ENCODE results near the gene IGF1R.

Gene IGF1R

GRCh38 chr15:98651581-98652220, 3.4 kb downstream of the IGF1R start:
- TF ChIP-seq CTCF (IDR thresholded peaks at IDR 0.05; ENCODE audit: control extremely low read depth, extremely low read depth, low read depth, missing control alignments) = no peak
- no peak for DNase-seq (ENCODE audit: extremely low spot score)
- ChIA-PET CTCF (interaction anchor here (0.9 to 1.4 kb wide), 2 partner anchors 8 to 213 kb away, joined by 3 to 4 read pairs; no protein-coding TSS in a partner anchor), POLR2A (no interaction called here)

GRCh38 chr15:98653686-98654085, 5.3 kb downstream of the IGF1R start:
- CTCF ChIA-PET = no interaction called here
- no peak for TF ChIP-seq CTCF (IDR thresholded peaks at IDR 0.05; ENCODE audit: control extremely low read depth, extremely low read depth, low read depth, missing control alignments)
- POLR2A ChIA-PET = no interaction called here
- no peak for DNase-seq (ENCODE audit: extremely low spot score)

GRCh38 chr15:98654790-98655360, 6.5 kb downstream of the IGF1R start:
- TF ChIP-seq CTCF (IDR thresholded peaks at IDR 0.05; ENCODE audit: control extremely low read depth, extremely low read depth, low read depth, missing control alignments) = no peak
- no peak for DNase-seq (ENCODE audit: extremely low spot score)
- CTCF ChIA-PET = no interaction called here
- POLR2A ChIA-PET = no interaction called here

- ChIA-PET POLR2A (no interaction called here), CTCF (interaction anchor here (1.1 to 7.4 kb wide), 2 partner anchors 9 to 135 kb away, joined by 3 to 120 read pairs; no protein-coding TSS in a partner anchor)
- no peak for TF ChIP-seq CTCF (IDR thresholded peaks at IDR 0.05; ENCODE audit: control extremely low read depth, extremely low read depth, low read depth, missing control alignments)
- DNase-seq (ENCODE audit: extremely low spot score) = no peak
Measured at GRCh38 chr15:98655732-98656131, 7.4 kb downstream of the IGF1R start.

GRCh38 chr15:98657721-98658120, 9.4 kb downstream of the IGF1R start:
- DNase-seq (ENCODE audit: extremely low spot score) = no peak
- CTCF ChIA-PET = interaction anchor here (1.2 to 7.4 kb wide), 4 partner anchors 21 to 157 kb away, joined by 3 to 120 read pairs (median 5); no protein-coding TSS in a partner anchor
- POLR2A ChIA-PET = no interaction called here

More at GRCh38 chr15:98657721-98658120, 9.4 kb downstream of the IGF1R start:
- TF ChIP-seq CTCF (IDR thresholded peaks at IDR 0.05; ENCODE audit: control extremely low read depth, extremely low read depth, low read depth, missing control alignments) = no peak

Measured in GM10248 (cell line).